ENCODE results near the gene BCAS3.

The BCAS3 gene

DNA sequence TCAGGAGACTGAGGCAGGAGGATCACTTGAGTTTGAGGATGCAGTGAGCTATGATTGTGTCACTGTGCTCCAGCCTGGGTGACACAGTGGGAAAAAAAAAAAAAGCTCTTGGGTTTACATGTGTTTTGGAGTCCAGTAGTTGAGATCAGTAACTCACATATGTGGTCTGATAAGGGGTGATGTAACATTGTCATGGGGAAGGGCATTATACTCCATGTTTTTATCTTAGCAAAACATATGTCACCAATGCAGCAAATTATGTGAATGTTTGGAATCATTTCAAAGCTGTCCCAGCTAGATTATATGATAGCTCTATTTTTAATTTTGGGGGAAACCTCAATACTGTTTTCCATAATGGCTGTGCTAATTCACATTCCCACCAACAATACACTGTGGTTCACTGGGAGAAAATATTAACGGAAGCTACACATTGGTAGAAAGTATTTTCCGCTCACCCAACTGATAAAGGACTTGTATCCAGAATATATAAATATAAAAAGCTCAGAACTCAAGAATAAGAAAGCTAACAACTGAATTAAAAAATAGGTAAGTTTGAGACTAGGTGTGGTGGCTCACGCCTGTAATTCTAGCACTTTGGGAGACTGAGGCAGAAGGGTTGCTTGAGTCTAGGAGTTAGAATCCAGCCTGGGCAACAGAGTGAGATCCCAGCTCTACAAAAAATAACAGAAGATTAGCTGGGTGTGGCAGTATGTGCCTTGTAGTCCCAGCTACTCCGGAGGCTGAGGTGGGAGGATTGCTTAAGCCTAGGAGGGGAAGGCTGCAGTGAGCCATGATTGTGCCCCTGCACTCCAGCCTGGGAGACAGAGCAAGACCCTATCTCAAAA is 497.9 kb downstream of the BCAS3 start:
- TF ChIP-seq, protein P1, sequence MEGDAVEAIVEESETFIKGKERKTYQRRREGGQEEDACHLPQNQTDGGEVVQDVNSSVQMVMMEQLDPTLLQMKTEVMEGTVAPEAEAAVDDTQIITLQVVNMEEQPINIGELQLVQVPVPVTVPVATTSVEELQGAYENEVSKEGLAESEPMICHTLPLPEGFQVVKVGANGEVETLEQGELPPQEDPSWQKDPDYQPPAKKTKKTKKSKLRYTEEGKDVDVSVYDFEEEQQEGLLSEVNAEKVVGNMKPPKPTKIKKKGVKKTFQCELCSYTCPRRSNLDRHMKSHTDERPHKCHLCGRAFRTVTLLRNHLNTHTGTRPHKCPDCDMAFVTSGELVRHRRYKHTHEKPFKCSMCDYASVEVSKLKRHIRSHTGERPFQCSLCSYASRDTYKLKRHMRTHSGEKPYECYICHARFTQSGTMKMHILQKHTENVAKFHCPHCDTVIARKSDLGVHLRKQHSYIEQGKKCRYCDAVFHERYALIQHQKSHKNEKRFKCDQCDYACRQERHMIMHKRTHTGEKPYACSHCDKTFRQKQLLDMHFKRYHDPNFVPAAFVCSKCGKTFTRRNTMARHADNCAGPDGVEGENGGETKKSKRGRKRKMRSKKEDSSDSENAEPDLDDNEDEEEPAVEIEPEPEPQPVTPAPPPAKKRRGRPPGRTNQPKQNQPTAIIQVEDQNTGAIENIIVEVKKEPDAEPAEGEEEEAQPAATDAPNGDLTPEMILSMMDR (conservative IDR thresholded peaks at IDR 0.05; ENCODE audit: low read depth) = no peak
- DNase-seq (ENCODE audit: low spot score) = no peak
- CTCF ChIA-PET = interaction anchor here (0.5 to 0.7 kb wide), 3 partner anchors 9 to 606 kb away, joined by 3 to 4 read pairs (median 3); no protein-coding TSS in a partner anchor

GRCh38 chr17:61177351-61177750 is 499.7 kb downstream of the BCAS3 start:
- no peak overlapping the region for H3K27ac ChIP-seq
- TF ChIP-seq, protein P1 (conservative IDR thresholded peaks at IDR 0.05; ENCODE audit: low read depth) = no peak
- POLR2A ChIA-PET (ENCODE audit: low non-redundant PET) = no interaction called here
- CTCF ChIA-PET = no interaction called here
- DNase-seq (ENCODE audit: low spot score) = no peak

More for the DNA sequence above, 497.9 kb downstream of the BCAS3 start:
- POLR2A ChIA-PET (ENCODE audit: low non-redundant PET) = no interaction called here
- no peak overlapping the region for H3K27ac ChIP-seq

DNA sequence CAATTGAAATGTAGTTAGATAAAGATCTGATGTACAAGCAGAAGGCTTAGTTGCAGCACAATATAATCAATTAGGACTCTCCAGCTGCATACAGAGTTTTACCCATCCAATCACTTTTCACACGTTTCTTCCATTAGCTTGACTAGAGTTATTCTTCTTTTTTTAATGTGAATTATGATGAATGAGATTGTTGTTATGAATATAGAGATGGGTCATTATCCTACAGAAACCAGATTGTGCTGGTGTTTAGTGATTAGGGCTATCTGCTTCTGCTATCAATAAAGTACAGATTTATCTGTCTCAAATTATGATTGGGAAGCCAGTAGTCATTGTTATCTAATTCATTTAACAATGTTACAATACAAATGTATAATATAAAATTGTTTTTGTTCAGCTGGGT is 500.6 kb downstream of the BCAS3 start:
- POLR2A ChIA-PET (ENCODE audit: low non-redundant PET) = no interaction called here
- H3K27ac ChIP-seq = no peak overlapping the region
- CTCF ChIA-PET = no interaction called here

DNA sequence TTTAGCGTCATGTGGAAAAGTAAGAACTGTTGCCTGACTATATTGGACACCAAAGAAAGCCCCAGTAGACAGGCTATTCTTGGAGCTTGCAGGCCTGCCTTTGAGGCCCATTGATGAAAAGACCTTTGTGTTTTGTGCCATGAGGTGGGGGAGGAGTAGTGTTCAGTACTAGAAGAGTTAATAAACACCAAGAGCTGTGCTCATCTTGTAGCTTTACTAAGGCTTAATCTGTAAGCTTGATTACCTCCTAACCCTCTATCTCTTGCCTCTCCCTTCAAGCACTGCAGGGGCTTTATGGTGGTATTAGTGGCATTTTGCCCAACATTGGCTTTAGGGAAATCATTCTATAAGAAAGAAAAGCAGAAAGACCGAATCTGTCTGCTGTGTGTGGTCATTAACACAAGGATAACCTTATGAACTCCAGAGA is 501.7 kb downstream of the BCAS3 start:
- ChIA-PET CTCF (interaction anchor here (0.8 kb wide), 1 partner anchor 13 kb away, joined by 3 read pairs; no protein-coding TSS in a partner anchor), POLR2A (ENCODE audit: low non-redundant PET) (no interaction called here)
- H3K27ac ChIP-seq = no peak overlapping the region
- TF ChIP-seq, protein P1 (conservative IDR thresholded peaks at IDR 0.05; ENCODE audit: low read depth) = no peak
- no peak for DNase-seq (ENCODE audit: low spot score)

More for the DNA sequence above, 500.6 kb downstream of the BCAS3 start:
- no peak for DNase-seq (ENCODE audit: low spot score)
- TF ChIP-seq, protein P1 (conservative IDR thresholded peaks at IDR 0.05; ENCODE audit: low read depth) = no peak

- CTCF ChIA-PET = no interaction called here
- H3K27ac ChIP-seq = no peak overlapping the region
- no peak for DNase-seq (ENCODE audit: low spot score)
- TF ChIP-seq, protein P1 (conservative IDR thresholded peaks at IDR 0.05; ENCODE audit: low read depth) = no peak
- POLR2A ChIA-PET (ENCODE audit: low non-redundant PET) = no interaction called here
Observed at GRCh38 chr17:61183793-61184192, 506.1 kb downstream of the BCAS3 start.

- CTCF ChIA-PET = no interaction called here
- H3K27ac ChIP-seq = no peak overlapping the region
- TF ChIP-seq, protein P1 (conservative IDR thresholded peaks at IDR 0.05; ENCODE audit: low read depth) = no peak
- no peak for DNase-seq (ENCODE audit: low spot score)
- POLR2A ChIA-PET (ENCODE audit: low non-redundant PET) = no interaction called here
Observed at GRCh38 chr17:61185385-61185784, 507.7 kb downstream of the BCAS3 start.

Measured in RWPE1 (cell line).